WTC11 (cell line): ENCODE results near the gene CNP.

Source experiments
- ATF3 ChIP-seq: sonication (generic); formaldehyde crosslinking; conservative IDR thresholded peaks from 2 replicates; pipeline ENCODE4 v1.8.1; 2022; ENCODE audit warnings: mild to moderate bottlenecking, missing genetic modification reagents
- ETV6 ChIP-seq: sonication (generic); formaldehyde crosslinking; IDR thresholded peaks from 2 replicates; pipeline ENCODE4 v1.8.1; 2022; ENCODE audit warnings: mild to moderate bottlenecking, missing genetic modification reagents
- HMGXB4 ChIP-seq: sonication (generic); formaldehyde crosslinking; IDR thresholded peaks from 2 replicates; pipeline ENCODE4 v1.8.1; 2023; ENCODE audit warnings: mild to moderate bottlenecking, moderate library complexity, missing genetic modification reagents
- MAX ChIP-seq: sonication (generic); formaldehyde crosslinking; IDR thresholded peaks from 2 replicates; pipeline ENCODE4 v1.8.0; 2022; ENCODE audit warnings: mild to moderate bottlenecking, missing genetic modification reagents
- TCF7 ChIP-seq: sonication (generic); formaldehyde crosslinking; IDR thresholded peaks from 2 replicates; pipeline ENCODE4 v1.8.0; 2022; ENCODE audit warnings: mild to moderate bottlenecking, low read depth, missing genetic modification reagents, moderate library complexity
- ZNF512 ChIP-seq: sonication (generic); formaldehyde crosslinking; IDR thresholded peaks from 2 replicates; pipeline ENCODE4 v1.8.1; 2022; ENCODE audit warnings: missing genetic modification reagents, borderline replicate concordance

- TF ChIP-seq HMGXB4 (CRISPR knock-in tag) (no peak), MAX (no peak), ZNF512 (CRISPR knock-in tag) (no peak), ETV6 (CRISPR knock-in tag) (no peak), TCF7 (CRISPR knock-in tag) (no peak), ATF3 (CRISPR knock-in tag) (no peak)
These were observed 11.4 kb downstream of the CNP start for GRCh38 chr17:41977991-41978390.
